Upper lobe of right lung (tissue), 1 donor: ENCODE data around the gene USP50. TPM values are rescaled to one million over a fixed set of nuclear protein-coding genes. Genes with fewer than 3 reads are reported as not detected.

Source experiments
- ATAC-seq: fragments of 200-7000 bp; cut with Tn5 transposase; one replicate; pipeline ENCODE4 v1.9.1; 2020; ENCODE audit warnings: mild to moderate bottlenecking, moderate library complexity
- DNase-seq: peaks from one replicate; pipeline ENCODE4 v3.0.0-alpha.2; 2020
- H3K27ac ChIP-seq: fragments of 200-600 bp; one replicate; pipeline ENCODE4 v1.8.0; 2022
- H3K27me3 ChIP-seq: fragments of 200-600 bp; one replicate; pipeline ENCODE4 v1.8.0; 2022; ENCODE audit warnings: mild to moderate bottlenecking
- H3K36me3 ChIP-seq: fragments of 200-600 bp; one replicate; pipeline ENCODE4 v1.8.0; 2022
- H3K4me1 ChIP-seq: fragments of 200-600 bp; one replicate; pipeline ENCODE4 v1.8.0; 2022
- H3K4me3 ChIP-seq: fragments of 200-600 bp; one replicate; pipeline ENCODE4 v1.8.0; 2022; ENCODE audit warnings: mild to moderate bottlenecking
- H3K9me3 ChIP-seq: fragments of 200-600 bp; one replicate; pipeline ENCODE4 v1.8.0; 2022
- intact Hi-C: fragments of 100-400 bp; cut with DNase I; formaldehyde crosslinking; loops from one replicate; pipeline ENCODE4 v1.11.0; 2022
- total RNA-seq: library from RNA; stranded (reverse); fragmentation: NEBNext Ultra II Directional; extraction: Animal tissue kit (Norgen Biotek cat#: 25700); gene quantifications from one replicate; pipeline ENCODE4 v1.2.1, GENCODE V29; 2021
- TF ChIP-seq, protein P1 (sequence below): fragments of 200-600 bp; IDR thresholded peaks from one replicate; pipeline ENCODE4 v1.8.0; 2022; ENCODE audit warnings: antibody characterized with exemption
- donor health status: DM: no; HTN: yes; CAD: no; lungs with severe emphysema.

USP50 gene
- total RNA-seq, 1 donor from 2014 or later, result not detected

DNA sequence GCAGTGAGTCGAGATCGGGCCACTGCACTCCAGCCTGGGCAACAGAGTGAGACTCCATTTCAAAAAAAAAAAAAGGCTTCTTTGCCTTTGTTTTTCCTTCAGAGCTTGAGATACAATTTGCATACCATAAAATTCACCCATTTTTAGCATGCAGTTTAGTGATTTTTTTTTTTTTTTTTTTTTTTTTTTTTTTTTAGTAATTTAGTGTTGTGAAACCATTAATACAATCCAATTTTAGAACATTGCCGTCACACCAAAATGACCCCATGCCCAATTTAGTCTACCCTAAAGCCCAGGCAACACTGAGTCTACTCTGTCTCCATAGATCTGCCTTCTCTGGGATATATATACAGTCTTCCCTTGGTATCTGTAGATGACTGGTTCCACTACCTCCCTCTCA is 61.1 kb downstream of the USP50 start:
- Histone ChIP-seq H3K36me3 (peaks cover 76% of the 10 kb centered on the region), H3K4me1 (no peaks in the 10 kb centered on the region), H3K9me3 (no peaks in the 10 kb centered on the region), H3K4me3 (no peak overlapping the region), H3K27me3 (no peaks in the 10 kb centered on the region), H3K27ac (no peak overlapping the region)
- TF ChIP-seq, protein P1, sequence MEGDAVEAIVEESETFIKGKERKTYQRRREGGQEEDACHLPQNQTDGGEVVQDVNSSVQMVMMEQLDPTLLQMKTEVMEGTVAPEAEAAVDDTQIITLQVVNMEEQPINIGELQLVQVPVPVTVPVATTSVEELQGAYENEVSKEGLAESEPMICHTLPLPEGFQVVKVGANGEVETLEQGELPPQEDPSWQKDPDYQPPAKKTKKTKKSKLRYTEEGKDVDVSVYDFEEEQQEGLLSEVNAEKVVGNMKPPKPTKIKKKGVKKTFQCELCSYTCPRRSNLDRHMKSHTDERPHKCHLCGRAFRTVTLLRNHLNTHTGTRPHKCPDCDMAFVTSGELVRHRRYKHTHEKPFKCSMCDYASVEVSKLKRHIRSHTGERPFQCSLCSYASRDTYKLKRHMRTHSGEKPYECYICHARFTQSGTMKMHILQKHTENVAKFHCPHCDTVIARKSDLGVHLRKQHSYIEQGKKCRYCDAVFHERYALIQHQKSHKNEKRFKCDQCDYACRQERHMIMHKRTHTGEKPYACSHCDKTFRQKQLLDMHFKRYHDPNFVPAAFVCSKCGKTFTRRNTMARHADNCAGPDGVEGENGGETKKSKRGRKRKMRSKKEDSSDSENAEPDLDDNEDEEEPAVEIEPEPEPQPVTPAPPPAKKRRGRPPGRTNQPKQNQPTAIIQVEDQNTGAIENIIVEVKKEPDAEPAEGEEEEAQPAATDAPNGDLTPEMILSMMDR, result no peak
- no peak for DNase-seq
- no peak for ATAC-seq
- intact Hi-C loops, result no loop called here

DNA sequence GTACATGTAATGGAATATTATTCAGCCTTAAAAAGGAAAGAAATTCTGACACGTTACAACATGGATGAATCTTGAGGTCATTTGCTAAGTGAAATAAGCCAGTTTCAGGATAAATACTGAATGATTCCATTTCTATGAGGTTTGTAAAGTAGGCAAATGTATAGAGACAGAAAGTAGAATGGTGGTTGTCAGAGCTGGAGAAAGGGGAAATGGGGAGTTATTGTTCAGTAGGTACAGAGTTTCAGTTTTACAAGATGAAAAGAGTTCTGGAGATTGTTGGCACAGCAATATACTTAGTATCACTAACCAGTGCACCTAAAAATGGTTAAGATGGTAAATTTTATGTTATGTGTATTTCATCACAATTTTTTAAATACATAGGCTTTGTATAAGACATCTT is 61.7 kb downstream of the USP50 start:
- no peak for ATAC-seq
- no peaks in the 10 kb centered on the region for H3K9me3 ChIP-seq
- intact Hi-C loops, result no loop called here
- TF ChIP-seq, protein P1, result no peak
- H3K27me3 ChIP-seq, result no peaks in the 10 kb centered on the region
- H3K27ac ChIP-seq, result no peak overlapping the region
- DNase-seq, result no peak
- H3K36me3 ChIP-seq, result peaks cover 76% of the 10 kb centered on the region
- H3K4me3 ChIP-seq, result no peak overlapping the region
- H3K4me1 ChIP-seq, result no peaks in the 10 kb centered on the region

DNA sequence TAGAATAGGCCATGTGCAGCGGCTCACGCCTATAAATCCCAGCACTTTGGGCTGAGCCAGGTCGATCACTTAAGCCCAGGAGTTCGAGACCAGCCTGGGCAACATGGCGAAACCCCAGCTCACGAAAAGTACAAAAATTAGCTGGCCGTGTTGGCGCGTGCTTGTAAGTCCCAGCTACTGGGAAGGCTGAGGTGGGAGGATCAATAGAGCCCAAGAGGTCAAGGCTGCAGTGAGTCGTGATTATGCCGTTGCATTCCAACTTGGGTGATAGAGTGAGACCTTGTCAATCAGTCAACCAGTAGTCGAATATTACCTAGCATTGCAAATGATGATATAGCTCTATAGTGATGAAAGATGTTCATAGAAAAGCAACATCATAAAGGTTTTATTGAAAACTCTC is 70.3 kb downstream of the USP50 start:
- Histone ChIP-seq H3K9me3 (no peaks in the 10 kb centered on the region), H3K4me1 (no peaks in the 10 kb centered on the region), H3K27ac (no peak overlapping the region), H3K4me3 (no peak overlapping the region), H3K36me3 (peaks cover 95% of the 10 kb centered on the region), H3K27me3 (no peaks in the 10 kb centered on the region)
- TF ChIP-seq, protein P1, result no peak
- DNase-seq (no peak), ATAC-seq (no peak)
- intact Hi-C loops, result no loop called here

DNA sequence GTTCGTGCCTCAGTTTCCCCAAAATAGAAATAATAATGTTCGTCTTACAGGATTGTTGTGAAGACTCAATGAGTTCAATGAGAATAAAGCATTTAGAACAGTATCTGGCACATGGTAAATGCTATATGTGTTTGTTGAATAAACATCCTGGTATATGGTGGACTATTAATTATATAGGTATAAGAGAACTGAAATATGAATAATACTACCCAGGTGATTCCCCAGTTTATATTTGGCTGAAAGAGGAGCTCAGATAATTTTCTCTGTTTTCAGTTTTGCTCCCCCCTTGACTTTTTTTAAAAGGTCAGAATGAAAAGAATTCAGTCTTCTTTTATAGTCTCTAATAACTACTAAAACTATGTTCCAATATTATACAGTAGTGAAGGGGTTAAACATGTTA is 75.4 kb downstream of the USP50 start:
- TF ChIP-seq, protein P1, result no peak
- intact Hi-C loops, result no loop called here
- no peak overlapping the region for H3K27ac ChIP-seq
- H3K4me1 ChIP-seq, result no peaks in the 10 kb centered on the region
- no peak overlapping the region for H3K4me3 ChIP-seq
- H3K9me3 ChIP-seq, result no peaks in the 10 kb centered on the region
- DNase-seq, result no peak
- H3K36me3 ChIP-seq, result peaks cover 75% of the 10 kb centered on the region
- H3K27me3 ChIP-seq, result no peaks in the 10 kb centered on the region
- ATAC-seq, result no peak

DNA sequence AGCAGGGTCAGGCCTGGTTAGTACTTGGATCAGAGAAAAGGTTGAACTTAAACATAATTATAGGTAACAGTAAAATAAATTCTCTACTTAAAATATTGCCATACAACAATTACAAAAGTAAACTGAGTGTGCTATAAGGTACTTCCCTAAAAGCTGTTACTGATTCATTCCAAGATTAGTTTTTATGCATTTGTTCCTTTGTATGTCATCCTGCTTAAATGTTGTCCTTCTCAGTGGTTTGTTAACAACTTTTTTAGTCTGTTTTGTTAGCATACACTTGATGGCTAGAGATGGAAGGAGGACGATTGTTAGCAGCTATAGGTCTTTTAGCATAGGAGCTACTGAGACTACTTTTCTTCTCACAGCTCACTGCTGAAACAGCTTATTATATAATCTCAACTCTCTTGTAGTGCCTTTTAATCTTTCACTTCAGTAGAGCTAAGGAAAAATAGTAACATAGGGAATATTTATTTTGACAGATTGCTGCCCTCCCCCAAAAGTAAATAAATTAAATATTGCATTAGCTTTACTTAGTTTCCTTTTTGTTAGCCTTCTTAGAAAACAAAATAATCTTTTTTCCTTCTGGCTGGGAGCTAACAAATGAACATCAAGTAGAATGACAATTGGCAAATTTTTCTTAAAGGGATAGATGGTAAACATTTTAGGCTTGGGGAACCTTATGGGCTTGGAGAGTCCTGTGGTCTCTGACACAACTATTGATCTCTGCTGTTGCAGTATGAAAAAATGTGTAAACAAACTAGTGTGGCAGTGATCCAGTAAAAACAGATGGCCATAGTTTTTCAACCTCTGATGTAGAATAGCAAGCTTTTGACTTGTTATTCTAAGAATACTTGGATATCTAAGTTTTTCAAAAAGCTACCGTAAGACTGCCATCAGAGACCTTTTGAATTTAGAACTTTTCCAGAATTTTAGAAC is 82.8 kb downstream of the USP50 start:
- intact Hi-C loops, result no loop called here

More for the DNA sequence above, 82.8 kb downstream of the USP50 start:
- DNase-seq (no peak), ATAC-seq (no peak)
- Histone ChIP-seq H3K36me3 (peaks cover 71% of the 10 kb centered on the region), H3K4me1 (no peaks in the 10 kb centered on the region), H3K4me3 (no peak overlapping the region), H3K9me3 (no peaks in the 10 kb centered on the region), H3K27ac (no peak overlapping the region), H3K27me3 (no peaks in the 10 kb centered on the region)
- TF ChIP-seq, protein P1, result no peak
